ENCODE measurements around the gene CHSY3. TPM values are rescaled to one million over a fixed set of nuclear protein-coding genes. Genes with fewer than 3 reads are reported as not detected.

Gene CHSY3
- total RNA-seq, 4 donors from 2014 or later: 3.1 to 6.9 (median 4.1) TPM

- no peak for TF ChIP-seq CTCF (IDR thresholded peaks at IDR 0.05)
- DNase-seq (ENCODE audit: low spot score) (no peak), ATAC-seq (ENCODE audit: low FRiP score) (no peak)
These were observed 11.2 kb downstream of the CHSY3 start for GRCh38 chr5:129915415-129915814.

- no peak for ATAC-seq (ENCODE audit: low FRiP score)
- DNase-seq (ENCODE audit: low spot score): no peak
- TF ChIP-seq CTCF (IDR thresholded peaks at IDR 0.05): no peak
These were observed 13.0 kb downstream of the CHSY3 start for GRCh38 chr5:129917224-129917623.

GRCh38 chr5:129921204-129921603 lies 16.9 kb downstream of the CHSY3 start:
- no peak for DNase-seq (ENCODE audit: low spot score)
- no peak for TF ChIP-seq CTCF (IDR thresholded peaks at IDR 0.05)
- no peak for ATAC-seq (ENCODE audit: low FRiP score)

- DNase-seq (ENCODE audit: low spot score): no peak
- TF ChIP-seq CTCF (IDR thresholded peaks at IDR 0.05): no peak
- no peak for ATAC-seq (ENCODE audit: low FRiP score)
These were observed 26.0 kb downstream of the CHSY3 start for GRCh38 chr5:129930221-129930620.

GRCh38 chr5:129935626-129936025 lies 31.4 kb downstream of the CHSY3 start:
- TF ChIP-seq CTCF (IDR thresholded peaks at IDR 0.05): no peak
- ATAC-seq (ENCODE audit: low FRiP score): no peak

GRCh38 chr5:129938077-129938476 lies 33.8 kb downstream of the CHSY3 start:
- no peak for TF ChIP-seq CTCF (IDR thresholded peaks at IDR 0.05)
- no peak for ATAC-seq (ENCODE audit: low FRiP score)
- no peak for DNase-seq (ENCODE audit: low spot score)

More at GRCh38 chr5:129935626-129936025, 31.4 kb downstream of the CHSY3 start:
- no peak for DNase-seq (ENCODE audit: low spot score)

GRCh38 chr5:129943936-129944335 lies 39.7 kb downstream of the CHSY3 start:
- DNase-seq (ENCODE audit: low spot score) (no peak), ATAC-seq (ENCODE audit: low FRiP score) (no peak)
- no peak for TF ChIP-seq CTCF (IDR thresholded peaks at IDR 0.05)

Measured in omental fat pad (tissue), 4 donors.